Mammary epithelial cell (primary cell): ENCODE results near the gene APOBEC3F.

Source experiments
- EZH2 ChIP-seq: IDR thresholded peaks from 2 replicates; pipeline ENCODE4 v1.6.1; 2012; ENCODE audit warnings: low read length, inconsistent platforms, borderline replicate concordance
- TF ChIP-seq, protein P1 (sequence below), 2 donors: IDR thresholded peaks in 1 of 2; conservative IDR thresholded peaks in 1 of 2; 2 replicates each; pipeline ENCODE4 v1.5.1; 2011 to 2012; ENCODE audit warnings: inconsistent platforms in 2 of 2, low read length in 2 of 2, mild to moderate bottlenecking in 2 of 2, control low read depth in 1 of 2, low read depth in 1 of 2; ENCODE audit not compliant: insufficient read depth in 1 of 2; ENCODE audit errors: extremely low read depth in 1 of 2

GRCh38 chr22:39012533-39013511 lies 27.8 kb upstream of the APOBEC3F start:
- TF ChIP-seq, protein P1, sequence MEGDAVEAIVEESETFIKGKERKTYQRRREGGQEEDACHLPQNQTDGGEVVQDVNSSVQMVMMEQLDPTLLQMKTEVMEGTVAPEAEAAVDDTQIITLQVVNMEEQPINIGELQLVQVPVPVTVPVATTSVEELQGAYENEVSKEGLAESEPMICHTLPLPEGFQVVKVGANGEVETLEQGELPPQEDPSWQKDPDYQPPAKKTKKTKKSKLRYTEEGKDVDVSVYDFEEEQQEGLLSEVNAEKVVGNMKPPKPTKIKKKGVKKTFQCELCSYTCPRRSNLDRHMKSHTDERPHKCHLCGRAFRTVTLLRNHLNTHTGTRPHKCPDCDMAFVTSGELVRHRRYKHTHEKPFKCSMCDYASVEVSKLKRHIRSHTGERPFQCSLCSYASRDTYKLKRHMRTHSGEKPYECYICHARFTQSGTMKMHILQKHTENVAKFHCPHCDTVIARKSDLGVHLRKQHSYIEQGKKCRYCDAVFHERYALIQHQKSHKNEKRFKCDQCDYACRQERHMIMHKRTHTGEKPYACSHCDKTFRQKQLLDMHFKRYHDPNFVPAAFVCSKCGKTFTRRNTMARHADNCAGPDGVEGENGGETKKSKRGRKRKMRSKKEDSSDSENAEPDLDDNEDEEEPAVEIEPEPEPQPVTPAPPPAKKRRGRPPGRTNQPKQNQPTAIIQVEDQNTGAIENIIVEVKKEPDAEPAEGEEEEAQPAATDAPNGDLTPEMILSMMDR (conservative IDR thresholded peaks at IDR 0.05 in 1 of 2, IDR thresholded peaks at IDR 0.05 in 1 of 2; ENCODE audit: extremely low read depth in 1 of 2, insufficient read depth in 1 of 2, low read depth in 1 of 2, low read length in 2 of 2), result no peak
- TF ChIP-seq EZH2, result no peak
